HG03575 (cell line): Measurements from ENCODE around the gene ATG7.

Experiments used
- ATAC-seq: cut with Tn5 transposase; IDR thresholded peaks from one replicate; pipeline ENCODE4 v1.9.1; 2021; ENCODE audit not compliant: unreplicated experiment, insufficient number of reproducible peaks, low FRiP score; ENCODE audit errors: extremely low read depth

ATG7 gene

GRCh38 chr3:11379238-11379823 lies 107.1 kb downstream of the ATG7 start:
- no peak for ATAC-seq

DNA sequence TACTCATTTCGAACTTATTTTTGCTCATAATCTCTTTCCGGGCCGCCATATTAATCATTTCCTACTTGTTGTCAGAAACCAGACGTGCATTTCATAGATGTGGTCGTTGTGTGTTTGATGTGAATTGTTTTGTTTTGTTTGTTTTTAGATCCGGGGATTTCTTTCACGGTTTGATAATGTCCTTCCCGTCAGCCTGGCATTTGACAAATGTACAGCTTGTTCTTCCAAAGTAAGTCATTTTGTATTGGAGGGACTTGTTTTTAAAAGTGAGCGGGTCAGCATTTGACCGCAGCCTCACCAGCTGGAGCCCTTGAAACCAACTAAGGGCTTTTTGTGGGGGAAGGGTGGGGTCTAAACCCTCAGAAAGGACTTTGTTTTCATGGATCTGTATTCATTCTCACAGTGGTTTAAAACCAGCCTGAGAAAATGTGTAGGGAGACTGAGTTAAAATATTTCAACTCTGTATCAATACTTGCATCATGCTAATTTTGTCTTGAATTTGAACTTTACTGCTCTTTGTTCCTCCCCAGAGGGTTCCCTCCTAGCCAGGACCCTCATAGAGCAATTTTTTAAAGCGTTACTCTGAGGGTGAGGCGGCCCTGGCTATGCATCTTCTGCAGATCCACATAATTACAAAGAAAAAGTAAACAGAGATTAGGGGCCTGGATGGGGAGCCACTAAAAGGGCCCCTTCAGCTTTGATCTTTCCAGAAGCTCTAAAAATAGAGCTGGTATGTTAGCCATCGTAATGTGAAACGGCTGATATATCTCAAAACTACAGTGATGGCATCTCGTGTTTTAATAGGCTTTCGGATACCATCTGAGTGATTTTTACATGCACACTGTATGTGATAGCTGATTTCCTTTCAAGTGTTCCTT lies 107.9 kb downstream of the ATG7 start:
- ATAC-seq, result no peak

DNA sequence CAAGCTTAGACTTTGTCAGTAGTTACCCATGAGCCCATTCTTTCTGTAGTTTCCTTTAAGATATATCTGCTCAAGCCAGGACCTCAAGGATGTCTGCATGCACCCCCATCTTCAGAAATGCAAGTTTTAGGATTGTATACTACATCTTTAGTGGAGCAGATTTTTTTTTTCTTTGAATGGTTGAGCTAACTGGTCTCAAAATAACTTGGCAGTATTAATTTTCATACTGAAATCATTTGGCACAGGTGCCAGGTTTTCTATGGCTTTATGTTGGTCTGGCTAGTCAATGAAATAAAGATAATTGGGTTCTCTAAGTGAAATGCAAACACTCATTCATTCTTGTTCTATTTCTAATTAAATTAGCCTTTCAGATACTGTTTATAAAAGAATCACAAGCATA lies 108.9 kb downstream of the ATG7 start:
- ATAC-seq, result no peak

DNA sequence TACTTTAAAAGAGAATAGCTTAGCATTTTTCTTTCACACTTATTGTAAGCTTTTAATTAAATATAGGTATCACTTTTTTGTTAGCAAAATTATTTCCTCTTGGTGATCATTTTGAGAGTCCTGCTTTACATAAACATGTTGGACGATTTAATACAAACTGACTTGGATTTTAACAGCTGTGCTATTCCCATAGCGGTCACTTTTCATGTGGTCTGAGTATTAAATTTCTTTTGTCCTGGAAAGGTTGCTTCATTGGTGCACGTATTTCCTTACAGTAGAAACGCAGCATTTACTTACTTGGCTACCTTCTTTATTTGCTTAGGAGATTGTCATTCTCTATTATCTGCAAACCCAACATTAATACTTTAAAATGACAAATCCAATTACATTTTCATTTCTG lies 109.4 kb downstream of the ATG7 start:
- no peak for ATAC-seq

DNA sequence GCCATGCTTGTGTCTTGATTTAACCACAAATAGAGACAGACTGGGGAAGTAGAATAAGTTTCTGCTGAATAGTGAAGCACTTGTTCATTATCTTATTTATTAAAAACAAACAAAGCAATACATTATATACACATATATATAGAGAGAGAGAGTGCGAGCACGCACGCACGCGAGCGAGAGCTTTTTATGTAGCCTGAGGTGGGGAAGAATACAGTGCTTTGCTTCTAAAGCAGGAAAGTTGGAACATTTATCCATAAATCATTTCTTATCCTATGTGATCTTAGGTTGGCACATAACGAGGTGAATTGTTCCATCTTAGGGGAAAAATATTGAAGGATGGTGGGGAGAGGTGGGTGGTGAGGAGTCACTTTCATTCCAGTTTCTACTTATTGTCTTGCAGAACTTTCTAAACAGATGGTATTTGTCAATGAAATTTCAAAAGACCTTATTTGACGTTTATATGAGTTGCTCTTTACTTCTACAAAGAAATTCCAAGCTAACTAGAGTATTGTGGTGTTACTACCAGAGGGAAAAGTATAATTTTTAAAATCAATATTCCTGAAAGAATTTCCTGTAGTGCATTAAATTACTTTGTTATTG lies 110.0 kb downstream of the ATG7 start:
- no peak for ATAC-seq

GRCh38 chr3:11384074-11384473 lies 111.9 kb downstream of the ATG7 start:
- no peak for ATAC-seq

- no peak for ATAC-seq
These were observed 113.1 kb downstream of the ATG7 start for GRCh38 chr3:11385326-11385725.

DNA sequence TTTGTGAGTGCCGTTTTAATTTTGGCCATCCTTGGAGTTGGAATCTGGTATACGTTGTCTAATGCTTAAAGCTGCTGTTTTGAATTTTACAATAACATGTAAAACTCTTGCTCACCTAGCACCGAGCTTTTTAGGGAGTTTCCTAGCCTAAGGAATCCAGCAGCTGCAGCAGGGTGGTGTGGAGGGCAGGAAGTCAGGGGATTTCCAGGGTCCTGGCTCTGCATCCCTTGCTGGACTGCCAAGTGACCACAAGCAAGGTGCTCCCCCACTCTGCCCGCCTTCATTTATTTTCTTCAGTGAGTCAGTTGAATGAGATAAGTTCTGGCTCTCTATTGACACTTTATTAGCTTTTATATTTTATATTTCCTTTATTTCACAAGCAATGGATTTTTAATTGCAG lies 113.7 kb downstream of the ATG7 start:
- no peak for ATAC-seq

DNA sequence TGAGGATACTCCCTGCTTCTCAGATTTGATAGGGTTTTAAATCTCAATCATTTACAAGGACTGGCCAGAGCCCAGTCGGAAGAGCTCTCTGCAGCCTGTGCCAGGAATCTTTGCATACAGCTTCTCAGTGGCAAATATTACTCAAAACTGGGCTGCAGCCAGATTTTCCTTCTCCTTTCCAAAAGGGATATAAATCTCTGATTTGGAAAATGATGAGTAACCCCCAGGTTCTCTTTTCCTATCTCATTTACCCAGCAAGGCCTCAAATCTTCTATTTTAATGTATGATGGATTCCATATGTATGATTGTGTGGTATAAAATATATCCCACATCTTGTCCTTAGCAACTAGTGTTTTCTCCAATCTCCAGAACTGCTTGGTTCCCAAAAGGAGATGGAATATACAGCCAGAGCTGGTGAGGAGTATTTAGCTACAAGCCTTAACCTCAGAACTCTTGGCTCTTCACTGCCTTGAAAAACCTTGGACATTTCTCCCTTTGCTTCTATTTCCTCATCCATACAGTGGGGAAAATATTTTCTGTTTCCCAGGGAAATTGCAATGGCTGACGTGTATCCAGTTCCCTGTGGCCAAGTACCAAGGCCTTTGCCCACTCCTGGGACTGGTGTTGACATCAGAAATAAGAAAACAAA lies 114.4 kb downstream of the ATG7 start:
- no peak for ATAC-seq

DNA sequence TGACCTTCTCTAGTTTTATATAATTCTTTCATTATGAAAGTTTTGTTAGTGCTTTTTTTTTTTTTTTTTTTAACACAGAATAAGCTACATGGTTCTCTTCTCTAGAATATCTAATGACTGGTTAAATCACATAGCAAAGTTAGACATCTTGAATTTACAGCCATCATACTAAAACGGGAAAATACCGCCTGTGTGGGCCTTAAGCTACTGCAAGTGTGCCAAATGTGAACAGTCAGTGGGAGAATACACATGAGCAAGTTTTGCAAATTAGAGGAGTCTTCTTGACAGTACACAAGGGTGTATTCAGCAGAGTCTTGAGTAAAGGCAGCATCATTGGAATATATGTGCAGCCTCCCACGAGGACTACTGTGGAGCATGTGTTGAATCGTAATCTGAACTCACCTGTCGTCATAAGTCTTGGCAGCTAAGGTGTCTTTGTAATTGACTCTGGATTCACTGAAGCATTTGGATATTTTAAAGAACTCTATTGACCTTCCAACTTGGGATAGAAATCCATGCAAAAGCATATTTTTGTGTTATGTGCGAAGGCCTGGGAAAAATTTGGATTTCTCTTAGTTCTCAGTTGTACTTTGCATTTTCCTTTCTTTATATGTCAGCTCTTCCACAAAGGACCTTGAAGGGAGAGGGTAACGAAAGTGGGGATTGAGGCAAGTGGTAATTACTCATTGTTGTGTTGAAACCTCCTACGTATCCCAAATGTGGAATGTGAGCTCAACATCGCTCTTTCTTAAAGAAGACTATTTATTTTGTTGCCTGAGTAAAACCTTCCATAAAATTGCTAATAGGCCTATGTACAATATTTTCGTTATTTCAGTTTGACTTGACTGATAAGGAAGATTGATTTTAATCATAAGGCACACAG lies 117.4 kb downstream of the ATG7 start:
- ATAC-seq, result no peak

GRCh38 chr3:11390411-11391131 lies 118.4 kb downstream of the ATG7 start:
- no peak for ATAC-seq

- ATAC-seq, result no peak
These were observed 119.1 kb downstream of the ATG7 start for GRCh38 chr3:11391174-11391879.

DNA sequence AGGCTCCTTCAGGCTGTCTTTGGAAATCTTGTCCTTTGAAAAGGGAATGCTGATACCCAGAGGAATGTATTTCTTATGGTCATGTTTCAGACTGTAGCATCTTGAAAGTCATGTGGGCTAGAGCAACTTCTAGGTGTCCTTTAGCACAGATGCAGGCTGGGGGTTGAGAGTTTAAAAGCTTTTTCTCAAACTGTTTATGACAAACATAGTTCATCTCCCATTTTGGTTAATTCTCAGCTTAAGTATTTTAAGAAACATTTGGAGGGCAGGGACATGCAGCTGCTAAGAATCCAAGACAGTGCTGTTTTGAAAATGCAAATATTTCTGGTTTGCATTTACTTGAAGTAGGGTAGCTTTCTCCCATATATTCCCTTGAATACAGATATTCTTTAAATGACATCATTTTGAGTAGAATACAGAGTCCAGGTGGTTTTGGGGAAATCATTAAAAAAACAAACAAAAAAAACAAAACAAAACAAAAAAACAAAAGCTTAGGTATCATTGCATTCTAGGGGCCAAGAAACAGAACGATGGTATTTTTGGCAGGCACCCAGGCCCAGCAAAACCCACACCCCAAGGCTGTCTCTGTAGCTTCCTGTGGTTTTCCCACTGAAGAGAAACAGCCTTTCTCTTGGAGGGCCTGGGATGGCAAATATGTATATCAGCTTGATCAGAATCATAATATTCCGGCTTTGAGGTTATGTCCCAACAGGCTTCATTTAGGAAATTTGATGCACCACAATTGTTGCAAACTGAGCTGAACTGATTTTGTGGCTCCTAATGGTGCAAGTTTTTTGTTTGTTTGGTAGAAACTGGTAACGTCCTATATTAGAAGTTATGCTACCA lies 120.0 kb downstream of the ATG7 start:
- no peak for ATAC-seq

DNA sequence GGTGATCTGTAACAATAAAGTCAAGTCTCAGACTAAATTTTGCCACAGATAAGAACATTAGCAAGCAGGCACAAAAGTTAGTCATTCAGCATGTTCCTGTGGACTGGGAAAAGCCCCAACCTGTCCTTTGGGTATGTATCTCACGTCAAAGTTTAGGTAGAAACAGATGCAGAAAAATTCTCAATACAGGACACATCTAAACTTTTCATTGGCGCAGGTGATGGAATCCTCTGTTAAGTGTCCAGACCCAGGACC lies 120.6 kb downstream of the ATG7 start:
- ATAC-seq, result no peak

DNA sequence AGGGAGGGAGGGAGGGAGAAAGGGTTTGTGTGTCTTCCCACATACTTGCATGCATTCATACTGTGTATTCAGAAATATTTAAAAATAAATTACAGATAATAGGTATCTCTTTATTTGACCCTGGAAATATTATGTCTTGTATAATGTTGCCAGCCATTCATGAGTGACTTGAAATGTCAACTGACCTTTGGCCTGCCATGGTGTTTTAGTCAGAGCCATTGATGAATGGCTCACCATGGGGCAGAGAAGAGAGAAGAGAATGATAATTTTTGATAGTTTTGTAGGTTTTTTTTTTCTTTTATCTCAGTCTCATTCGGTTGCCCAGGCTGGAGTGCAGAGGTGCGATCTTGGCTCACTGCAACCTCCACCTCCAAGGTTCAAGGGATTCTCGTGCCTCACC lies 121.2 kb downstream of the ATG7 start:
- ATAC-seq, result no peak

- ATAC-seq, result no peak
These were observed 122.2 kb downstream of the ATG7 start for GRCh38 chr3:11394392-11394791.

DNA sequence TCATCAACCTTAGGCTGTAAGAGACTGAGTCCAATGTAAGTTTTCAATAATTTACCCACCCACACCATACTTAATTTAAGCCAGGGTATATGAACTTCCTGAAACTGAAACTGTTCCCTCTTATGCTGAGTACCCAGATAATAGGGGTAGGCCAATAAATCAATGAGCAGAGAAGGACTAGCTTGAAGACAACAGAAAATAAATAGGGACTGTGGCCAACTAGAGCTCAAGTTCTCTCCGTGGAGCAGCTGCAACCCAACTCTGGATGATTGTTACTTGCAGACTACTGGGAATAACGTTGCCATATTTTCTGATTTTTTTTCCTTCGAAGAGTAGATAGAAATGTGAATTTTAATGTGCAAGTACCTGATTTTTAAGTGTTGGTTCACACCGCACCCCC lies 128.0 kb downstream of the ATG7 start:
- ATAC-seq, result no peak
